Fibroblast of villous mesenchyme (primary cell): Measurements from ENCODE around the gene TRABD2B. TPM values are rescaled to one million over a fixed set of nuclear protein-coding genes. Genes with fewer than 3 reads are reported as not detected.

ENCODE experiments used
- DNase-seq: peaks from one replicate; pipeline ENCODE4 v3.0.0-alpha.2; 2010; ENCODE audit warnings: low read depth
- H3K4me3 ChIP-seq: 2 replicates; pipeline ENCODE4 v1.5.1; 2011; ENCODE audit warnings: low read depth, mild to moderate bottlenecking, low read length
- total RNA-seq: library from RNA; depleted of rRNA; stranded (reverse); fragments of >200 nt; gene quantifications from 2 replicates; pipeline ENCODE4 v1.2.3, GENCODE V29; 2012
- TF ChIP-seq, protein P1 (sequence below): IDR thresholded peaks from 2 replicates; pipeline ENCODE4 v1.5.1; 2012; ENCODE audit warnings: low read depth, mild to moderate bottlenecking, low read length; ENCODE audit not compliant: insufficient read depth

The TRABD2B gene
- total RNA-seq, 1 donor = not detected

DNA sequence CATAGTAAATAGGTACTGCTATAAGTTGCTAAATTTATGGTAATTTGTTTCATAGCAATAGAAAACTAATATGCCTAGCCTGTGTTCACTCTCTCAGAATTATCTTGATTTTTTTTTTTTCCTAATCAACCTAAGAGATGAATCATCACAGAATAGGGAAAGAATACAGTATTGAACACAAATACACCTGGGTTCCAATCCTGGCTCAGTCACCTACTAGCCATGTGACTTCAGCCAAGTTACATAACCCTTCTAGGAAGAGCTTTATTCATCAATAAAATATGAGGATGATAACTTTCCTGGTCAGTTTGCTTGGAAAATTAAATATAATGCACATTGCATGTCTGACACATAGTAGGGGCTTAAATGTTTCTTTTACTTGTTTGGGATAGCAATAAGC lies 279.8 kb downstream of the TRABD2B start:
- DNase-seq = no peak
- TF ChIP-seq, protein P1, sequence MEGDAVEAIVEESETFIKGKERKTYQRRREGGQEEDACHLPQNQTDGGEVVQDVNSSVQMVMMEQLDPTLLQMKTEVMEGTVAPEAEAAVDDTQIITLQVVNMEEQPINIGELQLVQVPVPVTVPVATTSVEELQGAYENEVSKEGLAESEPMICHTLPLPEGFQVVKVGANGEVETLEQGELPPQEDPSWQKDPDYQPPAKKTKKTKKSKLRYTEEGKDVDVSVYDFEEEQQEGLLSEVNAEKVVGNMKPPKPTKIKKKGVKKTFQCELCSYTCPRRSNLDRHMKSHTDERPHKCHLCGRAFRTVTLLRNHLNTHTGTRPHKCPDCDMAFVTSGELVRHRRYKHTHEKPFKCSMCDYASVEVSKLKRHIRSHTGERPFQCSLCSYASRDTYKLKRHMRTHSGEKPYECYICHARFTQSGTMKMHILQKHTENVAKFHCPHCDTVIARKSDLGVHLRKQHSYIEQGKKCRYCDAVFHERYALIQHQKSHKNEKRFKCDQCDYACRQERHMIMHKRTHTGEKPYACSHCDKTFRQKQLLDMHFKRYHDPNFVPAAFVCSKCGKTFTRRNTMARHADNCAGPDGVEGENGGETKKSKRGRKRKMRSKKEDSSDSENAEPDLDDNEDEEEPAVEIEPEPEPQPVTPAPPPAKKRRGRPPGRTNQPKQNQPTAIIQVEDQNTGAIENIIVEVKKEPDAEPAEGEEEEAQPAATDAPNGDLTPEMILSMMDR = no peak
- no peak overlapping the region for H3K4me3 ChIP-seq

GRCh38 chr1:47713975-47714767 lies 283.0 kb downstream of the TRABD2B start:
- DNase-seq = no peak
- TF ChIP-seq, protein P1 = no peak
- no peak overlapping the region for H3K4me3 ChIP-seq

- TF ChIP-seq, protein P1 = no peak
Measured at GRCh38 chr1:47713333-47713953, 283.7 kb downstream of the TRABD2B start.

DNA sequence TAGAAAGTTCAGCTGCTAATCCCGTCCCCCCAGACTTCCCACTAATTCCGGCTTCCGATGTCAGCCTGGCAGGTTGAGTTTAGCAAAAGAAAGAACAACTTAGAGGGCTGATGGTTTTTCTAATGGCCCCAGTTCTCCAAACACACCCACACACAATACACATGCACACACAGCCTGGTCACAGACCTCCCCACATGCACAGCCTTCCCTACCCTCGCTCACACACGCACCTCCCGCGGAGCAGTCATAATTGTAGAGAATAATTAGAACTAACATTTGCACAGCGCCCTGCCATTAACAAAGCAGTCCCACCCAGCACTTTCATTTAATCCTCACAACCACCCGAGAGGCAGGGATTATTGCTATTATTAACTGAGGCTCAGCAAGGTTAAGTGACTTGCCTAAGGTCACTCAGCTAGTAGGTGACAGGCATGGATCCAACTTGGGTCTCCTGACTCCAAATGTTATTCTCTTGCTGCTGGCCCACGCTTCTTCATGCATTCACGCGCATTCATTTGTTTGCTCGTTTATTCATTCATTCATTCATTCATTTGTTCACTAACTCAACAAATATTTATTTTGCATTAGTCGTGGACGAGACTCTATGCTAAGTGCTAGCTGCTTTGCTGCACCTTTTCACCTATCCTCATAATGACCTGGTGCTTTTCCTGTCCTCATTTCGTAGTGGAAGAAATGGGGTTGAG lies 284.4 kb downstream of the TRABD2B start:
- TF ChIP-seq, protein P1 = no peak
- DNase-seq = no peak
- no peak overlapping the region for H3K4me3 ChIP-seq

More at GRCh38 chr1:47713333-47713953, 283.7 kb downstream of the TRABD2B start:
- DNase-seq = no peak
- no peak overlapping the region for H3K4me3 ChIP-seq

- DNase-seq = no peak
- no peak overlapping the region for H3K4me3 ChIP-seq
- TF ChIP-seq, protein P1 = no peak
Measured at GRCh38 chr1:47711848-47712492, 285.2 kb downstream of the TRABD2B start.

GRCh38 chr1:47711184-47711847 lies 285.9 kb downstream of the TRABD2B start:
- TF ChIP-seq, protein P1 = no peak
- no peak for DNase-seq
- no peak overlapping the region for H3K4me3 ChIP-seq
